Transverse colon (tissue), 4 donors: Measurements from ENCODE around the gene CLASRP.

Experiments
- POLR2A ChIP-seq: fragments of 450-650 bp; IDR thresholded peaks from one replicate; pipeline ENCODE4 v1.6.1; 2016; ENCODE audit warnings: antibody characterized with exemption, mild to moderate bottlenecking, moderate library complexity
- POLR2AphosphoS5 ChIP-seq, 3 donors: sonication (generic); formaldehyde crosslinking; IDR thresholded peaks; one replicate each; pipeline ENCODE4 v1.6.1; 2016; ENCODE audit warnings: antibody characterized with exemption in 3 of 3
- TF ChIP-seq, protein P1 (sequence below), 5 experiments: fragments of 200-600 bp in 3 of 5; fragments of 450-650 bp in 2 of 5; sonication (generic) in 3 of 5; IDR thresholded peaks; 1 replicate in 2 of 5; 2 replicates in 3 of 5; pipeline ENCODE4 v1.5.1; 2016 to 2017; ENCODE audit warnings: antibody characterized with exemption in 5 of 5, inconsistent platforms in 3 of 5, mild to moderate bottlenecking in 2 of 5, moderate library complexity in 1 of 5

DNA sequence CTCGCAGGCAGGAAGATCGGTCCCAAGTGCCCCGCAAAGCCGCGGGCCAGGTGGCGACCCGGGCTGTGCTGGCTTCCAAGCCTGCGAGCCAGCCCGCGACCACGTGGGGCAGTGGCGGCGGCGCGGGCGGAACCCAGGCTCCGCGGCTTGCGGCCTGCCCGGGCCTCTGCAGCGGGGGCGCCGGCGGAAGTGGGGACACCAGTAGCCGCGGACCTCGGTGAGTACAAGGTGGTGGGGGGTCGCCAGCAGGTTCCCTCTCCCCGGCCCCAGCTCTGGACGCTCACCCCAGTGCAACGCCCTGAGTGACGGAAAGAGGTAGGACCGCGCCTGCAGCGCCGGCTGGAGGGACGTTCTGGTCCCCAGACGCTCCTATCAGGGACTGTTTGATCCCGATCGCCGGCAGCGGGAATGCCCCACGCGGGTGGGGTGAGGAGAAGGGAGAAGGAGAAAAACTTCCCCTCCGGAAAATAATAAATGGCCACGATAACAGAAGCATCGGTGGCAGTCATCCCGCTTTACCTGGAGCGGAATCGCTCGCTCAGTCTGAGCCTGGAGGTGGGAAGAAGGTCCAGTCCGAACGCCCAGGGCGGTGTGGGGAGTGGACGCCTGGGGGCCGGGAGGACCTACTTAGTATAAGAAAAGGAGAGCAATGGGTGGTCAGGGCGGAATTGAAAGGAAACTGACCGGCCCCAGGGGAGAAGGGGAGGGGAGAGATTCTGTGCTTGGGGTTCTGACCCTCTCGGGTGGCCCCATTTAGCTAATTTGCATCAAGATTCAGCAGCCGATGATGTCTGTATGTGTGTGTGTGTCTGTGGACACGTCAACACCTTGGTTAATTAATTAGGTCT, 40.4 kb downstream of the CLASRP start, which contains the start of gene GEMIN7:
- TF ChIP-seq, protein P1, sequence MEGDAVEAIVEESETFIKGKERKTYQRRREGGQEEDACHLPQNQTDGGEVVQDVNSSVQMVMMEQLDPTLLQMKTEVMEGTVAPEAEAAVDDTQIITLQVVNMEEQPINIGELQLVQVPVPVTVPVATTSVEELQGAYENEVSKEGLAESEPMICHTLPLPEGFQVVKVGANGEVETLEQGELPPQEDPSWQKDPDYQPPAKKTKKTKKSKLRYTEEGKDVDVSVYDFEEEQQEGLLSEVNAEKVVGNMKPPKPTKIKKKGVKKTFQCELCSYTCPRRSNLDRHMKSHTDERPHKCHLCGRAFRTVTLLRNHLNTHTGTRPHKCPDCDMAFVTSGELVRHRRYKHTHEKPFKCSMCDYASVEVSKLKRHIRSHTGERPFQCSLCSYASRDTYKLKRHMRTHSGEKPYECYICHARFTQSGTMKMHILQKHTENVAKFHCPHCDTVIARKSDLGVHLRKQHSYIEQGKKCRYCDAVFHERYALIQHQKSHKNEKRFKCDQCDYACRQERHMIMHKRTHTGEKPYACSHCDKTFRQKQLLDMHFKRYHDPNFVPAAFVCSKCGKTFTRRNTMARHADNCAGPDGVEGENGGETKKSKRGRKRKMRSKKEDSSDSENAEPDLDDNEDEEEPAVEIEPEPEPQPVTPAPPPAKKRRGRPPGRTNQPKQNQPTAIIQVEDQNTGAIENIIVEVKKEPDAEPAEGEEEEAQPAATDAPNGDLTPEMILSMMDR (IDR thresholded peaks at IDR 0.05) = peak in 2 of 5 experiments; percentile 9 to 31
- TF ChIP-seq POLR2AphosphoS5 (IDR thresholded peaks at IDR 0.05) = peak in 2 of 3 donors; percentile 18 to 49
- peak; percentile 53 for TF ChIP-seq POLR2A
